Endothelial cell of umbilical vein (primary cell): Measurements from ENCODE around the gene PPFIBP1. TPM values are rescaled to one million over a fixed set of nuclear protein-coding genes. Genes with fewer than 3 reads are reported as not detected.

ENCODE experiments used
- BruUV-seq: library from RNA; stranded (reverse); fragments of 400-500 nt; replicated peaks from 2 replicates; lab custom pipeline; 2021; lab: Mats Ljungman, UMichigan
- CTCF ChIA-PET: fragments of 300-600, 350-600 bp; sonication (Branson Sonifier 250); formaldehyde crosslinking; loops from one replicate; lab custom pipeline; 2021; ENCODE audit warnings: antibody characterized with exemption, inconsistent platforms; lab: Charles Lee
- POLR2A ChIA-PET: fragments of 300-600, 350-600 bp; sonication (Branson Sonifier 250); formaldehyde crosslinking; loops from one replicate; lab custom pipeline; 2021; ENCODE audit warnings: antibody characterized with exemption, inconsistent platforms; lab: Charles Lee
- DNase-seq: peaks from one replicate; pipeline ENCODE4 v3.0.0-alpha.2; 2011; ENCODE audit warnings: low read depth, low spot score
- FAIRE-seq: peaks from 2 replicates; lab custom pipeline; 2011; peaks lifted over from hg19 to GRCh38; lab: Jason Lieb, UNC
- H2AFZ ChIP-seq: 2 replicates; pipeline ENCODE4 v1.6.0; 2012; ENCODE audit warnings: low read depth, low read length, control low read depth, inconsistent platforms
- H3K27ac ChIP-seq: 2 replicates; pipeline ENCODE4 v1.5.1; 2011; ENCODE audit warnings: low read depth, mild to moderate bottlenecking, control low read depth, low read length, moderate library complexity; ENCODE audit not compliant: insufficient read depth
- H3K27me3 ChIP-seq, 2 experiments: 2 replicates each; pipeline versions ENCODE4 v1.6.0 to v1.6.1; 2011; ENCODE audit warnings: low read length in 2 of 2, mixed read lengths in 1 of 2; ENCODE audit not compliant: control insufficient read depth in 2 of 2, insufficient read depth in 2 of 2
- H3K36me3 ChIP-seq, 2 experiments: 2 replicates in 1 of 2; 3 replicates in 1 of 2; pipeline ENCODE4 v1.5.1; 2011; ENCODE audit warnings: low read length in 2 of 2, mild to moderate bottlenecking in 1 of 2, moderate library complexity in 1 of 2; ENCODE audit not compliant: control insufficient read depth in 2 of 2, insufficient read depth in 2 of 2; ENCODE audit errors: extremely low read depth in 1 of 2
- H3K4me1 ChIP-seq: 3 replicates; pipeline ENCODE4 v1.5.1; 2011; ENCODE audit warnings: mild to moderate bottlenecking, low read length; ENCODE audit not compliant: control insufficient read depth, insufficient read depth; ENCODE audit errors: extremely low read depth
- H3K4me2 ChIP-seq: 2 replicates; pipeline ENCODE4 v1.6.1; 2011; ENCODE audit warnings: low read length, control low read depth, mixed read lengths; ENCODE audit not compliant: insufficient read depth
- H3K4me3 ChIP-seq, 3 experiments: fragments of 200-600 bp in 1 of 3; sonication (generic), shearing (Covaris generic) in 1 of 3; replicated peaks in 1 of 3; 2 replicates each; pipeline ENCODE4 v1.5.1; 2011 to 2016; ENCODE audit warnings: control low read depth in 3 of 3, low read length in 3 of 3, mild to moderate bottlenecking in 2 of 3, inconsistent platforms in 1 of 3, low read depth in 1 of 3, moderate library complexity in 1 of 3; ENCODE audit not compliant: insufficient read depth in 1 of 3
- H3K79me2 ChIP-seq: 2 replicates; pipeline ENCODE4 v1.6.0; 2012; ENCODE audit warnings: low read length, inconsistent platforms; ENCODE audit not compliant: control insufficient read depth, insufficient read depth
- H3K9ac ChIP-seq: replicated peaks from 2 replicates; pipeline ENCODE3; 2011; ENCODE audit warnings: low read length, control low read depth; ENCODE audit not compliant: insufficient read depth; ENCODE audit errors: extremely low read depth
- H3K9me1 ChIP-seq: replicated peaks from 3 replicates; pipeline ENCODE4 v1.6.0; 2011; ENCODE audit warnings: mild to moderate bottlenecking, low read length; ENCODE audit not compliant: control insufficient read depth, insufficient read depth; ENCODE audit errors: extremely low read depth
- H3K9me3 ChIP-seq: replicated peaks from 2 replicates; pipeline ENCODE4 v1.5.1; 2012; ENCODE audit warnings: low read length, inconsistent platforms; ENCODE audit not compliant: control insufficient read depth, insufficient read depth
- H4K20me1 ChIP-seq: replicated peaks from 2 replicates; pipeline ENCODE3; 2011; ENCODE audit warnings: mild to moderate bottlenecking, low read length; ENCODE audit not compliant: control insufficient read depth, insufficient read depth; ENCODE audit errors: extremely low read depth
- EZH2 ChIP-seq: IDR thresholded peaks from 2 replicates; pipeline ENCODE4 v1.6.1; 2012; ENCODE audit warnings: borderline replicate concordance, low read depth, mild to moderate bottlenecking, moderate library complexity, low read length, inconsistent platforms; ENCODE audit not compliant: severe bottlenecking
- FOS ChIP-seq: IDR thresholded peaks from 2 replicates; pipeline ENCODE4 v1.6.1; 2011; ENCODE audit warnings: mild to moderate bottlenecking, low read length, moderate library complexity, borderline replicate concordance; ENCODE audit not compliant: insufficient read depth
- GATA2 ChIP-seq: IDR thresholded peaks from 2 replicates; pipeline ENCODE4 v1.7.0; 2011; ENCODE audit warnings: low read depth, mild to moderate bottlenecking, moderate library complexity, mixed read lengths, low read length; ENCODE audit not compliant: insufficient read length, insufficient read depth
- JUN ChIP-seq: IDR thresholded peaks from 2 replicates; pipeline ENCODE4 v1.6.1; 2011; ENCODE audit warnings: borderline replicate concordance, low read depth; ENCODE audit not compliant: insufficient read length, insufficient read depth
- MYC ChIP-seq: IDR thresholded peaks from one replicate; pipeline ENCODE4 v1.6.1; 2011; ENCODE audit warnings: mild to moderate bottlenecking, low read depth, low read length
- POLR2A ChIP-seq: IDR thresholded peaks from 2 replicates; pipeline ENCODE4 v1.6.1; 2012; ENCODE audit warnings: low read depth, mild to moderate bottlenecking, control low read depth, low read length
- POLR2AphosphoS5 ChIP-seq: IDR thresholded peaks from 2 replicates; pipeline ENCODE4 v1.6.1; 2012; ENCODE audit warnings: low read depth, mild to moderate bottlenecking, control low read depth, low read length, moderate library complexity; ENCODE audit not compliant: insufficient read depth
- dilution Hi-C: fragments of 300-500 bp; cut with MboI; formaldehyde crosslinking; loops from one replicate; pipeline ENCODE4 v1.15.0; 2019; ENCODE audit warnings: low sequenced_read_pairs; ENCODE audit not compliant: extremely low pct_ligation_motif_present
- intact Hi-C: fragments of 100-400 bp; cut with micrococcal nuclease; formaldehyde crosslinking; loops from one replicate; pipeline ENCODE4 v1.10.0; 2022
- polyA plus RNA-seq, 4 experiments: library from polyadenylated mRNA; depleted of rRNA in 3 of 4; stranded (reverse) in 3 of 4; unstranded in 1 of 4; fragments of >200 nt; gene quantifications; 2 replicates each; pipeline versions ENCODE4 v1.2.1 to v1.2.3, GENCODE V29; 2011 to 2012; ENCODE audit warnings: missing spikeins in 1 of 4
- total RNA-seq: library from RNA; stranded (reverse); gene quantifications from 2 replicates; pipeline ENCODE4 v1.2.3, GENCODE V29; 2021
- TF ChIP-seq, protein P1 (sequence below): IDR thresholded peaks from 2 replicates; pipeline ENCODE4 v1.6.1; 2011; ENCODE audit not compliant: insufficient read depth, insufficient read length
- TF ChIP-seq, protein P2 (sequence below), 2 donors: IDR thresholded peaks; 1 replicate in 1 of 2; 2 replicates in 1 of 2; pipeline ENCODE4 v1.5.1; 2011; ENCODE audit warnings: low read length in 2 of 2, mild to moderate bottlenecking in 2 of 2, moderate library complexity in 2 of 2, control low read depth in 1 of 2, inconsistent platforms in 1 of 2, low read depth in 1 of 2; ENCODE audit not compliant: insufficient read depth in 1 of 2; ENCODE audit errors: extremely low read depth in 1 of 2

Gene PPFIBP1
- total and polyA plus RNA-seq, 2 donors (not counting 3 experiments of a cell fraction or from before 2014, with no cell fraction given), result 45.5 to 154 TPM

- no TSS peak for BruUV-seq
- Histone ChIP-seq H3K36me3 (peaks cover 24 to 48% of the 10 kb centered on the region in 2 experiments), H3K79me2 (no peaks in the 10 kb centered on the region), H3K4me1 (no peaks in the 10 kb centered on the region), H3K9me3 (no peaks in the 10 kb centered on the region), H3K4me2 (no peak overlapping the region), H3K9me1 (no peaks in the 10 kb centered on the region), H2AFZ (no peak overlapping the region), H4K20me1 (no peaks in the 10 kb centered on the region), H3K4me3 (no peak overlapping the region), H3K9ac (no peak overlapping the region), H3K27me3 (no peaks in the 10 kb centered on the region), H3K27ac (no peak overlapping the region)
- TF ChIP-seq POLR2A (no peak), POLR2AphosphoS5 (no peak), JUN (no peak), EZH2 (no peak), FOS (no peak), GATA2 (no peak), MYC (no peak)
- TF ChIP-seq, protein P1, sequence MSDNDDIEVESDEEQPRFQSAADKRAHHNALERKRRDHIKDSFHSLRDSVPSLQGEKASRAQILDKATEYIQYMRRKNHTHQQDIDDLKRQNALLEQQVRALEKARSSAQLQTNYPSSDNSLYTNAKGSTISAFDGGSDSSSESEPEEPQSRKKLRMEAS, result no peak
- TF ChIP-seq, protein P2, sequence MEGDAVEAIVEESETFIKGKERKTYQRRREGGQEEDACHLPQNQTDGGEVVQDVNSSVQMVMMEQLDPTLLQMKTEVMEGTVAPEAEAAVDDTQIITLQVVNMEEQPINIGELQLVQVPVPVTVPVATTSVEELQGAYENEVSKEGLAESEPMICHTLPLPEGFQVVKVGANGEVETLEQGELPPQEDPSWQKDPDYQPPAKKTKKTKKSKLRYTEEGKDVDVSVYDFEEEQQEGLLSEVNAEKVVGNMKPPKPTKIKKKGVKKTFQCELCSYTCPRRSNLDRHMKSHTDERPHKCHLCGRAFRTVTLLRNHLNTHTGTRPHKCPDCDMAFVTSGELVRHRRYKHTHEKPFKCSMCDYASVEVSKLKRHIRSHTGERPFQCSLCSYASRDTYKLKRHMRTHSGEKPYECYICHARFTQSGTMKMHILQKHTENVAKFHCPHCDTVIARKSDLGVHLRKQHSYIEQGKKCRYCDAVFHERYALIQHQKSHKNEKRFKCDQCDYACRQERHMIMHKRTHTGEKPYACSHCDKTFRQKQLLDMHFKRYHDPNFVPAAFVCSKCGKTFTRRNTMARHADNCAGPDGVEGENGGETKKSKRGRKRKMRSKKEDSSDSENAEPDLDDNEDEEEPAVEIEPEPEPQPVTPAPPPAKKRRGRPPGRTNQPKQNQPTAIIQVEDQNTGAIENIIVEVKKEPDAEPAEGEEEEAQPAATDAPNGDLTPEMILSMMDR (IDR thresholded peaks at IDR 0.05; ENCODE audit: extremely low read depth in 1 of 2, insufficient read depth in 1 of 2, low read depth in 1 of 2, low read length in 2 of 2), result no peak
- CTCF ChIA-PET, result no interaction called here
- dilution Hi-C loops, result no loop called here
- DNase-seq (no peak), FAIRE-seq (no peak)
- POLR2A ChIA-PET, result no interaction called here
- intact Hi-C loops, result no loop called here
Observed at GRCh38 chr12:27680619-27681018, 156.6 kb downstream of the PPFIBP1 start.
